ENCODE measurements around the gene ZFP57. TPM values are rescaled to one million over a fixed set of nuclear protein-coding genes. Genes with fewer than 3 reads are reported as not detected.

Gene ZFP57
- total RNA-seq, 1 donor from 2014 or later, result 0.50 TPM

- Mint-ChIP-seq H3K36me3 (ENCODE audit: low read depth, unreplicated experiment) (no peaks in the 10 kb centered on the region), H3K9me3 (ENCODE audit: unreplicated experiment) (no peaks in the 10 kb centered on the region), H3K27me3 (ENCODE audit: low read depth, unreplicated experiment) (no peaks in the 10 kb centered on the region), H3K4me3 (ENCODE audit: unreplicated experiment) (no peak overlapping the region), H3K27ac (ENCODE audit: unreplicated experiment) (no peak overlapping the region), H3K4me1 (ENCODE audit: low read depth, unreplicated experiment) (peaks cover 13% of the 10 kb centered on the region)
- Histone ChIP-seq H3K79me2 (ENCODE audit: insufficient read depth, low read length) (no peaks in the 10 kb centered on the region), H3K4me1 (ENCODE audit: insufficient read depth, low read length) (peaks cover 9% of the 10 kb centered on the region), H2AFZ (ENCODE audit: low read depth, low read length) (no peak overlapping the region), H4K20me1 (ENCODE audit: insufficient read depth, low read length) (no peaks in the 10 kb centered on the region), H3K4me3 (ENCODE audit: insufficient read depth, low read depth, low read length) (no peak overlapping the region), H3K27ac (ENCODE audit: low read depth, low read length) (no peak overlapping the region), H3K4me2 (ENCODE audit: low read length) (no peak overlapping the region), H3K27me3 (ENCODE audit: insufficient read depth, low read length) (peaks cover 3% of the 10 kb centered on the region), H3K9me3 (ENCODE audit: insufficient read depth, low read depth, low read length) (no peaks in the 10 kb centered on the region), H3K36me3 (ENCODE audit: insufficient read depth, low read length) (no peaks in the 10 kb centered on the region), H3K9ac (ENCODE audit: low read length) (no peak overlapping the region)
- FAIRE-seq, result no peak
- peak; percentile 19 for DNase-seq (ENCODE audit: low read depth)
- TF ChIP-seq EZH2 (IDR thresholded peaks at IDR 0.05; ENCODE audit: insufficient read depth, low read length) (no peak), CTCF (IDR thresholded peaks at IDR 0.05; ENCODE audit: insufficient read depth, low read depth, low read length) (peak; percentile 70)
Observed at GRCh38 chr6:29651413-29652197, 29.3 kb downstream of the ZFP57 start.

GRCh38 chr6:29649701-29650673 is 31.0 kb downstream of the ZFP57 start:
- no peaks in the 10 kb centered on the region for H3K27me3 Mint-ChIP-seq (ENCODE audit: low read depth, unreplicated experiment)
- no peaks in the 10 kb centered on the region for H3K36me3 ChIP-seq (ENCODE audit: insufficient read depth, low read length)
- H3K36me3 Mint-ChIP-seq (ENCODE audit: low read depth, unreplicated experiment), result no peaks in the 10 kb centered on the region
- TF ChIP-seq CTCF (IDR thresholded peaks at IDR 0.05; ENCODE audit: insufficient read depth, low read depth, low read length), result peak; percentile 99
- no peak for TF ChIP-seq EZH2 (IDR thresholded peaks at IDR 0.05; ENCODE audit: insufficient read depth, low read length)
- peaks cover 5% of the 10 kb centered on the region for H3K4me1 Mint-ChIP-seq (ENCODE audit: low read depth, unreplicated experiment)
- peak overlapping the region; percentile 83 for H3K4me3 Mint-ChIP-seq (ENCODE audit: unreplicated experiment)
- peak overlapping the region; percentile 86 for H3K4me2 ChIP-seq (ENCODE audit: low read length)
- H3K9me3 Mint-ChIP-seq (ENCODE audit: unreplicated experiment), result no peaks in the 10 kb centered on the region
- H4K20me1 ChIP-seq (ENCODE audit: insufficient read depth, low read length), result no peaks in the 10 kb centered on the region
- H3K9me3 ChIP-seq (ENCODE audit: insufficient read depth, low read depth, low read length), result no peaks in the 10 kb centered on the region
- H3K27ac Mint-ChIP-seq (ENCODE audit: unreplicated experiment), result peak overlapping the region; percentile 80
- peak overlapping the region; percentile 80 for H2AFZ ChIP-seq (ENCODE audit: low read depth, low read length)
- peaks cover 3% of the 10 kb centered on the region for H3K27me3 ChIP-seq (ENCODE audit: insufficient read depth, low read length)
- peak overlapping the region; percentile 69 for H3K9ac ChIP-seq (ENCODE audit: low read length)
- no peaks in the 10 kb centered on the region for H3K79me2 ChIP-seq (ENCODE audit: insufficient read depth, low read length)
- H3K4me1 ChIP-seq (ENCODE audit: insufficient read depth, low read length), result peaks cover 9% of the 10 kb centered on the region
- peak; percentile 82 for DNase-seq (ENCODE audit: low read depth)
- peak overlapping the region; percentile 56 for H3K4me3 ChIP-seq (ENCODE audit: insufficient read depth, low read depth, low read length)
- no peak for FAIRE-seq
- H3K27ac ChIP-seq (ENCODE audit: low read depth, low read length), result no peak overlapping the region

Data from astrocyte (in vitro differentiated cells and primary cell).